Stimulated activated CD8-positive, alpha-beta memory T cell treated with anti-CD3 and anti-CD28 coated beads, Interleukin-7, amount 100 ng/mL, for 48 hours (primary cell): ENCODE results near the gene SNHG17.
"Not testable (repeated sequence)": the region's sequence is repeated elsewhere in the genome, so short reads cannot be mapped to it uniquely, and the experiment has no call there.

ENCODE experiments used
- DNase-seq, 2 donors: peaks; one replicate each; pipeline ENCODE4 v3.0.0-alpha.2; 2020; ENCODE audit warnings: low read depth in 1 of 2; ENCODE audit errors: extremely low read depth in 1 of 2

SNHG17 gene

DNA sequence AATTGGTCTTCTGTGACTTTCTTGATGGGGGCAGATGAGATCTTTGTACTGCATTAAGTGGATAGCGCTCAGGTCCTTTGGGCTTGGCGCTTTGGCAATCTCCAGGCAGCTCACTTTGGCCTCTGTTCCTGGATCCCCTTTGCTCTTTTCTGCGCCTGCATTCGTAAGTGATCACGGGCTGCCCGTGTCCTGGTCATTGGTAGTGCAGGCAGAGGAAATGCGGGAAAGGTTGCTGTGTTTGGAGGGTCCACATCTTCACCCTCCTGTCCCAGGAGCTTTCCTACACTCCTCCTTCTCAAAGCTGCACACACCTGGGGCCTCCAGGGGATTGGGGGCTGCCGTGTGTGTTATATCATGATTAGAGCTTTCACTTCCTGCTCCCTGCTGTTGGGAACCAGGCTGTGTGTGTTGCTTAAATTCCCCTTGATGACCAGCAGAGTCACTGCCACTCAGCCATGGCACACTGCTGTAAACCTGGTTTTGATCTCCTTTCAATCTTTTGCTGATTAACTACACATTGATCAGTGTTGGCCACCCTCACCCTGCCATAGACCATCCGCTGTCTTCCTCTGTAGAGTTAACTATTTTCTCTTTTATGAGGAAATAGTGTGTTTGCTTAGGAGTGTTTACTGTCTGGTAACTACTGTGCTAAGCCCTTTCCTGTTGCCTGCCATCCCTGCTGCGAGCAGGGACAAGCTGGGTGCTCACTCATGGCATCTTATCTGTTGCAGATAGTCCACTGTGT lies 13.0 kb upstream of the SNHG17 start:
- DNase-seq = no peak

DNA sequence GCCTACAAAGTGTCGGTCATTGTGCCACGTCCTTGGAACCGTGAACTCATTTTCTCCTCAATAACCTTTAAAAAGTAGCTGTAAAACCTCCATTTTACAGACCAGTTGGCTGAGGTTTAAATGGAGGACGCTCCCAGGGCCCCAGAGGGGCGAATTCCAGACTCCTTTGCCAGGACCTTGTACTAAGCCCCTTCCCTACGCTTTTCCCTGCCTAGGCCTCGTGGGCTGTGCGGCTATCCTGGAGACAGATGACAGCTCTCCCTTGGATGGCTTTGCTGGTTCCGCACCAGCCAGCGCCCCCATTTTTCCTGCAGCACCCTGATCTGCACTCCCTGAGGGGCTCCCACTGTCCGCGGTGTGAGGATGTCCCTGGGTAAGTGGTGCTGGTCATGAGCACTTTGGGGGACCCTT lies 12.1 kb upstream of the SNHG17 start:
- no peak for DNase-seq

DNA sequence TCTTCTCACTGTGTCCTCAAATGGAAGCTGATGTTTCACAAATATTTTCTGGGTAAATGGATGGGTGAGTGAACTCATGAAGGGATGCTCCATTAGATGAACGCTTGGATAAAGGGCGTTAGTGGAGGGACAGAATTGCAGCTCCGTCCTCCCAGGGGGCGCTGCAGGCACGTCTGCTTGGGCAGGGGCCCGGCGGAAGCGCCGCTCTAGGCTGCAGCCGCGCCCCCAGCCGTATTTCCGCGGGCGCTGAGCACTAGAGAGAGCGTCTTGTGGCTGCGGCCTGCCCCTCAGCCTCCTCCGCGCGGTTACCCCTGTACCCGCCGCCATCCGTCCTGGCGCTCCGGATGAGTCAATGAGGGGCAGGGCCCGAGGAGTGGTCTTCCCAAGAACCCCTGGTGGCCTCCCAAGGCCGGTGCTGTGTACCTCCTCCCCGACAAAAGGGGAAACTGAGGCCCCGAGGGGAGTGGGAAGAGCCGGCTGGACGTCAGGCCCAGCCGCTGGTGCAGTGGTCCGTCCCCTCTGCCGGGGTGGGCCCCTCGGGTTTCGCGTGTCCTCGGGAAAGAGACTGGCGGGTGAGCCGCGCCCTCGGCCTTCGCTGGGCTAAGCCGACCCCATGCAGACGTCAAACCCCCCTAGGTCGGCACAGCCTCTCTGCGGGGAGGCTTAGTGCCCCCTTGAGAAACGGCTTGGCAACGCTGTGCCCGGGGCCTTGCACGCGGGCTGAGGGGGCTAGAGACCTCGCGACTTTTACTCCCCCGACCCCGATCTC lies 11.5 kb upstream of the SNHG17 start:
- DNase-seq = peak; percentile 88 to 89

DNA sequence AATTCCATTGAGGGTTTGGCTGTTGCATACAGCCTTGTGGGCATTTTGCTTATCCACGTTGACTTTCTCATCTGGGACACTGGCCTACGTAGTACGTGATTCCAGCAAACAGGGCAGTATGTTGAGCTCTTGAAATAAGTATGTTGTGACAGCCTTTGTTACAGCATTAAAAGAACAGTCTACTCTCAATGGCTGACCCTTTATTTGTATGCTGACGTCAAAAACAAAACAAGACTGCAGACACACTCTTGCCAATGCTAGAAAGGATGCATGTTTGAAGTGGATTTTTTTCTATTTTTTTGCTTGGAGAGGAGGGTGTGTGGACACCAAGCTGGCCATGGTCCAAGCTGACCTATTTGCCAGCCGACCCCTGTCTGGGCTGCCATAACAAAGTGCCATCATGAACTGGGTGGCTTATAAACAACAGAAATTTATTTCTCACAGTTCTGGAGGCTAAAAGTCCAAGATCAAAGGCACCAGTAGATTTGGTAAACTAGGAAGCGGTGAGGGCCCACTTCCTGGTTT lies 10.8 kb upstream of the SNHG17 start:
- no peak for DNase-seq

DNA sequence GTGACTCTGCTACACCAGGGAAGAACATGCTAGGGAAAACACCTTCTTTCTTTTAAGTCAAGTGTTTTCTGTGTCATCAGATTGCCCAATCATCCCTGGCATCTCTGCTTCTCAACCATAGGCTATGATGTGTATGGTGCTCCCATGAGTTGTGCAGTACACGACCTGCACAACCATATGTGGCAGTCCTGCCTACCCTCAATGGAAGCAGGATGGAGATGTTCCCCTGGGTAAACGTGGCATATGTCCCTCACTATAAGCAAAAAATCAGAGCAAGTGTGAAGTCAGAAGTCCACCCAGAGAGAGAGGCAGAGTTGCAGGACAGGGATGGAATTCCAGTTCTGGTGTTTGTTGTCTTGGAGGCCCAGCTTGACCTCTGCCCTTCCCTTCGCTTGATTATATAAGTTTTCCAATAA lies 10.3 kb upstream of the SNHG17 start:
- DNase-seq = no peak

DNA sequence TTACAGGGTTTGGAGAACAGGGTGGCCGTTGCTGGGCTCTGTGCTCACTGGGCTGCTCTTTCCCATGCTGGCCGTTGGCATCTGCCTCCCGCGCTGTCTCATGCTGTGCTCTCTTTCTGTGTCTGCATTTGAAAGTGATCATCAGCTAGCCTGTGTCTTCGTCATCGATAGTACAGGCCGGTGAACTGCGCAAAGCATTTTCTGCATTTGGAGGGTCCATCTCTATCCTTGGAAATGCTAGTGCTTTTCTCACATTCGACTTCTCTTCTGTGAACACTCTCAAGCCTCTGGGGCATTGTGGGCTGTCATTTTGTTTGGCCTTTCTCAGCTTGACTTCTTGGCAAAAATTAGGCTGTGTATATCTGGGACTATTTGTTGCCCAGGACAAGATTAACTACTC lies 6.8 kb upstream of the SNHG17 start:
- DNase-seq = no peak

DNA sequence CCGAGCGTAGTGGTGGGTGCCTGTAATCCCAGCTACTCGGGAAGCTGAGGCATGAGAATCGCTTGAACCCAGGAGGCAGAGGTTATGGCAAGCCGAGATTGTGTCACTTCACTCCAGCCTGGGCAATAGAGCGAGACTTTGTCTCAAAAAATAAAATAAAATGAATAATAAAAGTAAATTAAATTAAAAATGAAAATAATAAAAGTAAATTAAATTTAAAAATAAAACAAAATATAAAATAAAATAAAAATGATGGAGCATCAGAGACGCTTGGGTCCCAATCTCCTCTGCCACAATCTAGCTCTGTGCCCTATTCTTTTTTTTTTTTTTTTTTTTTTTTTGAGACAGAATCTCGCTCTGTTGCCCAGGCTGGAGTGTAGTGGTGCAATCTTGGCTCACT lies 6.0 kb upstream of the SNHG17 start:
- not testable (repeated sequence) for DNase-seq

DNA sequence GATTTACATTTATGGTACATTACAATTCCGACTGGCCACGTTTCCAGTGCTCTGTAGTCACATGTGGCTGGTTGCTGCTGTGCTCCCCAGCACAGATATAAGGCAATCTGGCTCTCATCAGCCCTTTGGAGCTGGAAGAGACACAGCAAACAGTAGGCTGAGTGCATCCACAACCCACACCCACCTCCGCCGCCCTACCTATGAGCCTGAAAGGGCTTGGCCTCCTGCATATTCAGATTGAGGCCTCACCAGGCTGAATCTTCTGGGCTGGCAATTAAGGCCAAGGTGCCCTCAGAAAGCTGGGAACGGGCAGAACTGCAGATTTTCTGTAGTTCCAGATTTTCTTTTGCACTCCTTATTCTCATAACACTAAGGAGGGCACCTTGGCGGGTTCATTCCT lies 2.7 kb upstream of the SNHG17 start:
- DNase-seq = no peak

DNA sequence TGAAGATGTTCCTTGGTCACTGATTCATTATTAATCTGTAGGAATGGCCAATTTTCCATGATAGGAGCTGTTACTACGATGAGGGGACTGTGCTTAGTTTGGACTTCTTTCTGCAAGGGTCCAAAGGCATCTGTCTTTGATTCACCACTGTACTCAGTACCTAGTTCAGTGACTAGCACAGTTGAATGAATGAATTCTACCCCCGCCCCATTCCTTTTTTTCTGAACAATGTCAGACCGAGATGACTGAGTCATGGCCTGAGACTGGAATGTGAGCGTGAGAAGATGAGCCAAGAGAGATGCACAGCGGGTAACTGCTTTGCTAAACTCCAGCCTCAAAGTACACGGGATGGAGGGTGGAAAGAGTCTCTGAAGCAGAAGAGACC lies 419 bp upstream of the SNHG17 start:
- DNase-seq = no peak

DNA sequence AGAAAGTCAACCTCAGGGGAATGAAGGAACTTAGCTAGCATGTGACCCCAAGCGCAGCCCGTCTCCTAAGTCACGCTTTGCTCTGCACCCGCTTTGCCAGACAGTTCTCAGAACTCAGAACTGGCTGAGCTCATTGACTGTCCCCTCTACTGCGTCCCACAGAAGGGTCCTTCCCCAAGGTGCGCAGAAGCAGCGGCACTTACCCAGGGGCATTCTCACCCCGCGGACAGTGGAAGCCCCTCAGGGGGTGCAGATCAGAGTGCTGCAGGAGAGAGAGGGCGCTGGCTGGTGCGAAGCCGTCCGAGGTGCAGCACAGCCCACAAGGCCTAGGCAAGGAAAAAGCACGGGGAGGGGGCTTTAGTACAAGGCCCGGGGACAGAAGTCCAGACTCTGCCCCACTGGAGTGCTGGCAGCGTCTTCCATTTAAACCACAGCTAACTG lies 807 bp downstream of the SNHG17 start:
- no peak for DNase-seq

DNA sequence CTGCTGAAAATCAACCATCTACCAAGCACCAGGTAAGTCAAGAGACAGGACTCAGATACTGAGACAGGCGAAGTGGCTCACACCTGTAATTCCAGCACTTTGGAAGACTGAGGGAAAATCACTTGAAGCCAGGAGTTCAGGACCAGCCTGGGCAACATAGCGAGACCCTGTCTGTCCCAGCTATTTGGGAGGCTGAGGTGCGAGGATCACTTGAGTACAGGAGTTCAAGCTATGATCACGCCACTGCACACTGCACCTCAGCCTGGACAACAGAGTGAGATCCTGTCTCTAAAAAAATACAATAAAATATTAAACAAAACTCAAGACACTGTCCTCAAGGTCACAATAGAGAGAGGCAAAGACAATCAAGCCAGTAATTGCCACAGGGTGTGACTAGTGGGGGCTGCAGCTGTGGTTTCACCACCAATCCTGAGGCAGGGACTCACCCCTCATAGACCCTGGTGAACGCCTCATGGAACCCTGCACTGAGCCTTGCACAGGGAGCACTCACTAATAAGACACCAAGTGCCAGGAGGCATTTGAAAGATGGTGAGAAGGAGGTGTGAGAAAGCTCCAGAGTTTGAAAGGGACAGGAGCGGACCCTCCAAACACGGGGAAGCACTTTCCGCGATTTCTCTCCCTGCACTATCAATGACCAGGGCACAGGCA lies 1.7 kb downstream of the SNHG17 start:
- DNase-seq = no peak

DNA sequence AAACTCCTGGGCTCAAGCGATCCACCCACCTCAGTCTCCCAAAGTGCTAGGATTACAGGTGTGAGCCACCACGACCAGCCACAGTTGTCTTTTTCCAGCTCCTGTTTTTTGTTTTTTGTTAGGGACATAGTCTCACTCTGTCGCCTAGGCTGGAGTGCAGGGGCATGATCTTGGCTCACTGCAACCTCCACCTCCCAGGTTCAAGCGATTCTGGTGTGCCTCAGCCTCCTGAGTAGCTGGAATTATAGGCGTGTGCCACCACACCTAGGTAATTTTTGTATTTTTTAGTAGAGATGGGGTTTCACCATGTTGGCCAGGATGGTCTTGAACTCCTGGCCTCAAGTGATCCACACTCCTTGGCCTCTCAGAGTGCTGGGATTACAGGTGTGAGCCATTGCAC lies 2.3 kb downstream of the SNHG17 start:
- DNase-seq = not testable (repeated sequence)

DNA sequence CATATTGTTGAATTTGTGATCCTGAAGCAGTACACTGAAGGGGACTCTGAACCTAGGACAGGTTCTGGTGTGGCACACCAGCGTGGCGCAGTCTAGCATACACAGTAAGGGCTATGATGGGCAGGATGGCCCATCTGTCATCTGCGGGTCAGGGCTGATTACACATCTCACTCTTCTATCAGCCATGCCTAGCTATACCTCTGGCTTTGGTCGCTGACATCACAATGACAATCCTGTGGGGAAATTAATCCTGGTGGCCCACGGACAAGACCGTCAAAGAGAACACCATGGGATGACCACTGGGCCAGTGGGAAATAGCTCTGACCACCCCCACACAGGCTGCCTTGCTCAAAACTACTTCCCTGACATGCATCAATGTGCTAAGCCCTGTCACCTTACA lies 2.8 kb downstream of the SNHG17 start:
- no peak for DNase-seq

DNA sequence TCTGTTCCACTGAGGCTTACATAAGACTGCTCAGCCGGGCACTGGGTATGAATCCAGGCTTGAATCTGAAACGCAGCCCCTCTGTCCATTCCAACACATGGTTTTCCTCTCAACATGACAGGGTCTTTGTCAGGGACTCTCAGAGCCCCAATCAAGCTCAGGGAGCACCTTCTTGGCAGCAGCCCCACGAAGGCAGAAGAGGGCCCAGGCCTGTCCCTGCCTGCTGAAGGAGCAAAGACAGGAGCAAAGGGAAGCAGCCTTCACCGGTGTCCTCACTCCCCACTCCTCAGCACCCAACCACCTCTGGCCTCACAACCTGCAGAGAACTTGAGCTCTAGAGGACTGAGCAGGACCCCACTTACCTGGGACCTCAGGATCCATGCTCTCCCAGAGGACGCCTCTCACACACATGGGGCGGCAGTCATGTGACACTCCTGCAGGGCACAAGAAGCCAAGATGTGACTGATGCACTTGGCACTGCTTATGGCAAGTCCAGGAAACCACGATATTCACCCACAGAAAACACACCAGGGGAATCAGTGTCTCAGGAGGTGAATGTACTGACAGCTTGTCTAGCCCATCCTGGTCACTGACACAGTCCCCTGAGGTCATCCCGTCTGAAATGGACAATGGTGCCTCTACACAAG lies 4.3 kb downstream of the SNHG17 start:
- no peak for DNase-seq

DNA sequence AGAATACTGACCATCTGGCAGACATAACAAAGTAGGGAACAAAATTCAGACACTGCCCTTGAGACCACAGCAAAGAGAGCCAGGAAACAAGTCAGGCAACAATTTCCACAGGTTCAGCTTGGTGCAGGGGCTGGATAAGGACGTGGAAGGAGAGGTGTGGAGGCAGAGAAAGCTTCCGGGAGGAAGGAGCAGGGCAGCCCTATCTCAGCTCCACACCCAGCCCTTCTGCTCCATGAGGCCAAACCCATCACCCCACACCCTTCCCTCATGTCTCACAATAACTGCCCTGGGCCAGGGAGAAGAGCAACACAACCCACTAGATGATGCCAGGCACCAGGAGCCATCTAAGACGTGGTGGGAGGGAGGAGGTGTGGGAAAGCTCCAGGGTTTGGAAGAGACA lies 5.8 kb downstream of the SNHG17 start:
- no peak for DNase-seq

DNA sequence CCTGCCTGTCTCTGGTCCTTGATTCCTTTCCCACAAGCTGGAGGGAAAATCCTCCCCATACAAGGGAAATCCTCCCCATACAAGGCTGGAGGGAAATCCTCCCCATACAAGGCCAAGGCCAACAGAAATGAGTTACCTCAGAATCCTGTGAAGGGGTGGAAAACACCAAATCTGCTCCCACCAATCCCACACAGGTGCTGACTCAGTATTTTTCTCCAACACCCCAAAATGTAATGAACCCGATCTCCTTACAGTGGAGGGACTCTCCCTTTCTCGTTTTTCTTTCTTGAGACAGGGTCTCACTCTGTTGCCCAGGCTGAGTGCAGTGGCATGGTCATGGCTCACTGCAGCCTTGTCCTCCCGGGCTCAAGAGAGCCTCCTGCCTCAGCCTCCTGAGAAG lies 6.3 kb downstream of the SNHG17 start:
- DNase-seq = no peak

DNA sequence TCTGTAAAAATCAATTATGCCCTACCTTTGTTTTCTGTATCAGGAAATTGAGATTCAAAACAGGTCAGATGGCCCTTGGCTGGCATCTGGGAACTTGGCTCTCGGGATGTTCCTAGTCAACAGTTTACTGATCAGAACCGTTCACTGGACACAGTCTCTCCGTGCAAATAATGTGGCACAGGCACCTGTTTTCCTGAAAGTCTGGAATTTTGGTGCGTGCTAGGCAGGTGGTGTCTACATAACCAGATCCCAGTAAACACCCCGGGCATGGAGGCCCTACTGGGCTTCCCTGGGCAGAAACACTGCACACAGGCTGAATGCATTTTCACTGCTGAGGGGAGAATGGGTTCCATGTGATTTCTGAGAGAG lies 7.5 kb downstream of the SNHG17 start:
- no peak for DNase-seq

DNA sequence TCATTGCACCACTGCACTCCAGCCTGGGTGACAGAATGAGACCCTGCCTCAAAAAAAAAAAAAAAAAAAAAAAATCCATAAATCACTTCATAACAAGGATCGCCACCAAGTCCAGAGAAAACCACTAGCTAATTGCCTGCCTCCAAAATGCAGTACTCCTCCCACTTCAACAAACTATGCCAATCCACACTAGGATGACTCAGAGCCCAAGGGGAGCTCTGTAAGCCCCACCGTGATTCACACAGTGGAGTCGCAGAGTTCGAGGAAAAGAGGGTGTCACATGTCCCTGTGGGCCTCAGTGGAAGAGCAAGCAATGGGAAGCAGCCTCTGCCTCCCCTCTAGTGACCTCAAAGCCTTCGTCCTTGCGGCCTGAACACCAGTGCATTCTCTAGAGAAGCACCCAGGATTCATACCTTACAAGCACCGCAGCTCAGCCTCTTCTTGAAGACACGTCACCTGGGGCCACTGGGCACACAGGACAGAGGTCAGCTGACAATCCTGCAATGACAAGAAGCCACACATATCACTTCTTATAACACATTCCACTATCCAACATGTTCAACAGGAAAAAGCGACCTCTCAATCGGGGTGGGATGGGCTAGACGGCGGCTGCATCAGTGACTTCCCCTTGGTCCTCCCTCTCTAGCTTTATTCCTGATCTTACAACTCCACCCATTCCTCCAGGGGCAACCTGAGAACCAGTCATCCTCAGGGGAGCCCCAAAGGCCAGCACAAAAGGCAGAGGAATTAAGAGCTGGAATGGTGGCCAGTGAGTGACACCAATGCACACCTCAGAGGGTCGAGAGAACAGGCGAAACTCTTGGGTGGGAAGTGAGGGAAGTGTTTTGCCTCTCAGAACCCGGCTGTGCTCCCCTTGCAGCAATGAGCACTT lies 8.9 kb downstream of the SNHG17 start:
- peak in 1 of 2 donors; percentile 45 for DNase-seq

DNA sequence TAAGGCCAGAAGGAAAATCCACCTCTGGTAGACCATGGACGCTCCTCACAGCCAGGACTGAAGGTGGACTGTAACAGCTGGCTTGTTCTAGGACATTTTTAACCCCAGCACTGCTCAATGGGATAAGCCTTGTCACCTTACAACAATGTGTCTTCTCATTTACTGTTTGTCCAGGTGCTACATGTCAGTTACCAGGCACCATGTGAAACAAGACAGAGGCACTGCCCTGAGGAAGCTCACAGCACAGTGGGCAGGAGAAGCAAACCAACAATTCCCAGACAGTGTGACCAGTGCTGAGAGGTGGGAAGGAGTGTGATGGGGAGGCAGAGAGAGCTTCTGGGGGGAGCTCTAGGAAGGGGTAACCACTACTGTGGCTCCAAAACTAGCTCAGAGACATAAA lies 10.7 kb downstream of the SNHG17 start:
- no peak for DNase-seq

DNA sequence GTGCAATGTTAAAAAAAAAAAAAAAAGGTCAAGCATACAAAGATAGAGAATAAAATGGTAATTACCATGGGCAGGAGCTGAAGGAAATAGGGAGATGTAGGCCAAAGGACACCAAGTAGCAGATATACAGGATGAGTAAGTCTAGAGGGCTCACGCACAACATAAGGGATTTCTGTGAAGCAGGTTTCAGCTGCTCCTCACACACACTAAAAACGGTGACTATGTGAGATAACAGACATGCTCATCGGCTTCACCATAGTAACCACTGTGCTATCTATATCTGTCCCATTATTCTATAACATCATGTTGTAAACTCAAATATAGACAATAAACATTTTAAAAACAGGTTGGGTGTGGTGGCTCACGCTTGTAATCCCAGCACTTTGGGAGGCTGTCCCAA lies 11.6 kb downstream of the SNHG17 start:
- DNase-seq = no peak
